Stimulated activated effector memory CD8-positive, alpha-beta T cell treated with anti-CD3 and anti-CD28 coated beads, Interleukin-12 subunit alpha, Interleukin-12 subunit beta, amount 100 ng/mL, for 72 hours (primary cell): ENCODE data around the gene DNAH11.
A peak's percentile ranks its signal among the peaks of the same experiment; 100 is the strongest.

ENCODE experiments used
- ATAC-seq: fragments of 150-1000 bp; cut with Tn5 transposase; 2 replicates; pipeline ENCODE4 v1.10.0; 2021
- DNase-seq, 2 donors: peaks; one replicate each; pipeline ENCODE4 v3.0.0; 2021 to 2022; ENCODE audit warnings: low spot score in 2 of 2
- H3K27ac Mint-ChIP-seq: one replicate; pipeline ENCODE4 v1.8.0; 2022; ENCODE audit warnings: mild to moderate bottlenecking, mixed read lengths
- H3K36me3 Mint-ChIP-seq: one replicate; pipeline ENCODE4 v1.8.0; 2022; ENCODE audit warnings: mild to moderate bottlenecking, mixed read lengths
- H3K4me1 Mint-ChIP-seq: one replicate; pipeline ENCODE4 v1.8.0; 2022; ENCODE audit warnings: mixed read lengths
- H3K4me3 Mint-ChIP-seq: one replicate; pipeline ENCODE4 v1.8.0; 2022; ENCODE audit warnings: mild to moderate bottlenecking, mixed read lengths
- H3K9me3 Mint-ChIP-seq: one replicate; pipeline ENCODE4 v1.8.0; 2022; ENCODE audit warnings: mixed read lengths

Gene DNAH11

GRCh38 chr7:21944616-21945453 lies 402.0 kb downstream of the DNAH11 start:
- Mint-ChIP-seq H3K27ac (peak overlapping the region; percentile 95), H3K4me1 (peaks cover 13% of the 10 kb centered on the region), H3K9me3 (no peaks in the 10 kb centered on the region), H3K4me3 (peak overlapping the region; percentile 72), H3K36me3 (peaks cover 1% of the 10 kb centered on the region)
- DNase-seq, result no peak
- ATAC-seq, result no peak

- no peaks in the 10 kb centered on the region for H3K36me3 Mint-ChIP-seq
- peak within 1 kb of the TSS; percentile 95 for H3K27ac Mint-ChIP-seq
- no peaks in the 10 kb centered on the region for H3K9me3 Mint-ChIP-seq
- DNase-seq (peak; percentile 46 to 84), ATAC-seq (peak; percentile 89)
- peaks cover 5% of the 10 kb centered on the region for H3K4me1 Mint-ChIP-seq
- H3K4me3 Mint-ChIP-seq, result peak within 1 kb of the TSS; percentile 72
These were observed 402.8 kb downstream of the DNAH11 start, which contains the start of gene CDCA7L for GRCh38 chr7:21945454-21946221. CDCA7L (minus strand) TSS chr7:21945899; CDS start chr7:21945804, 95 bp downstream.

DNA sequence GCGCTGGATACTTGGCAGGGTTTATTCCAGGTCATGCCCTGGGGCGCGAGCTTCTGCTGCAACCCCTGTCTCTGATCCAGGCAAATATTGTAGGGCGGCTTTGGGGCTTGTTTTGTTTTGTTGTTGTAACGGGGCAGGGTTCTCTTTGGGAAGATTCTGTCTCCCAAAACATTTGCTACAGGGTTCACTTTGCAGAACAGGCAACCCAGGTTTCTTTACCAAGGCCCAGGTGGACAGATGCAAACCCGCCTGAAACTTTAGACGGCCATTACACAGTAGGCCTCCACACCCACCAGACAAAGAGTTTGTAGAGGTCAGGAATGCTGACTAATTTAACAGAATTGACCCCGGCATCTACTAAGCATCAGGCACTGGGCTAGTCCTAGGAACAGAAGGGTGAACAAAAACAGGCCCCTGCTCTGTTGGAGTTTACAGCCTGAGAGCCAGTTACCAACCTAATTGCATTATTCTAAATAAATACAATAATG lies 403.4 kb downstream of the DNAH11 start:
- Mint-ChIP-seq H3K9me3 (no peaks in the 10 kb centered on the region), H3K4me1 (peaks cover 4% of the 10 kb centered on the region), H3K36me3 (no peaks in the 10 kb centered on the region), H3K27ac (peak overlapping the region; percentile 95), H3K4me3 (peak overlapping the region; percentile 72)
- DNase-seq (no peak), ATAC-seq (no peak)

DNA sequence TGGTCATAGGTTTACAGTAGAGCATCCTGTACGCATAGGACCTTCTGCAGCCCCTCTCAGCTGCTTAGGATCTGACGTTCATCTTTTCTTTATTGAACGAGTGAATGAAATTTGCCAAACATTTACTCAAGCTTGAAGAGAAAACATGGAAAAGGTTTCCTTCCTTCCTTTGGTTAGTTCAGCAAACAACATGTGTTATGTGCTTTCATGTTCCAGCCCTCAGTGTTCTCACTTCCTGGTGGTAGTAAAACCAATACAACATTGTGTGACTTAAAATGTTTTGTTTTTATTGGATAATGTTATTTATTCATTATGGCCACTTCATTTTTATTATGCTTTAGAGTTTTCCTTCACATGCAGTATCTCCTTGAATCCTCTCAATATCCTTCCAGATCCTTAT lies 404.2 kb downstream of the DNAH11 start:
- H3K36me3 Mint-ChIP-seq, result no peaks in the 10 kb centered on the region
- no peaks in the 10 kb centered on the region for H3K9me3 Mint-ChIP-seq
- DNase-seq (peak in 1 of 2 donors; percentile 23), ATAC-seq (no peak)
- H3K4me3 Mint-ChIP-seq, result no peak overlapping the region
- H3K27ac Mint-ChIP-seq, result no peak overlapping the region
- peaks cover 4% of the 10 kb centered on the region for H3K4me1 Mint-ChIP-seq

- DNase-seq (no peak), ATAC-seq (no peak)
- peaks cover 4% of the 10 kb centered on the region for H3K4me1 Mint-ChIP-seq
- no peak overlapping the region for H3K4me3 Mint-ChIP-seq
- no peaks in the 10 kb centered on the region for H3K36me3 Mint-ChIP-seq
- H3K27ac Mint-ChIP-seq, result no peak overlapping the region
- H3K9me3 Mint-ChIP-seq, result no peaks in the 10 kb centered on the region
These were observed 405.1 kb downstream of the DNAH11 start for GRCh38 chr7:21947946-21948345.

GRCh38 chr7:21948364-21948763 lies 405.5 kb downstream of the DNAH11 start:
- no peak for ATAC-seq
- Mint-ChIP-seq H3K36me3 (no peaks in the 10 kb centered on the region), H3K27ac (no peak overlapping the region), H3K9me3 (no peaks in the 10 kb centered on the region), H3K4me3 (no peak overlapping the region), H3K4me1 (peaks cover 4% of the 10 kb centered on the region)
- no peak for DNase-seq

- no peak overlapping the region for H3K27ac Mint-ChIP-seq
- ATAC-seq, result no peak
- H3K9me3 Mint-ChIP-seq, result no peaks in the 10 kb centered on the region
- H3K36me3 Mint-ChIP-seq, result no peaks in the 10 kb centered on the region
- peaks cover 4% of the 10 kb centered on the region for H3K4me1 Mint-ChIP-seq
- no peak overlapping the region for H3K4me3 Mint-ChIP-seq
- no peak for DNase-seq
These were observed 406.2 kb downstream of the DNAH11 start for GRCh38 chr7:21948887-21949540.
